PC-9 (cell line): Measurements from ENCODE around the gene RTEL1. TPM values are rescaled to one million over a fixed set of nuclear protein-coding genes. Genes with fewer than 3 reads are reported as not detected.

Source experiments
- BruUV-seq: library from RNA; stranded (reverse); fragments of 400-500 nt; replicated peaks from 2 replicates; lab custom pipeline; 2021; lab: Mats Ljungman, UMichigan
- CTCF ChIA-PET: fragments of 300-600 bp; sonication (Branson Sonifier 250); formaldehyde crosslinking; loops from one replicate; lab custom pipeline; 2022; ENCODE audit warnings: antibody characterized with exemption; lab: Charles Lee
- POLR2A ChIA-PET: fragments of 300-600 bp; sonication (Branson Sonifier 250); formaldehyde crosslinking; loops from one replicate; lab custom pipeline; 2022; ENCODE audit warnings: antibody characterized with exemption; ENCODE audit not compliant: unreplicated experiment; lab: Charles Lee
- DNase-seq, 2 experiments: peaks; one replicate each; pipeline versions ENCODE4 v3.0.0 to v3.0.0-alpha.2; 2015 to 2022; ENCODE audit warnings: mixed read lengths in 1 of 2
- H2AFZ ChIP-seq: fragments of 200-600 bp; sonication (generic); 2 replicates; pipeline ENCODE4 v1.8.1; 2017; ENCODE audit warnings: antibody characterized with exemption
- H3F3A ChIP-seq: fragments of 200-600 bp; sonication (generic); 2 replicates; pipeline ENCODE4 v1.8.1; 2017; ENCODE audit warnings: antibody characterized with exemption, mild to moderate bottlenecking, low read depth; ENCODE audit not compliant: insufficient read depth
- H3K27ac ChIP-seq: fragments of 200-600 bp; sonication (generic); 2 replicates; pipeline ENCODE4 v1.6.1; 2016; ENCODE audit warnings: mixed run types
- H3K27me3 ChIP-seq: fragments of 200-600 bp; sonication (generic); 2 replicates; pipeline ENCODE4 v1.6.1; 2016; ENCODE audit warnings: low read depth, mixed run types; ENCODE audit not compliant: insufficient read depth
- H3K36me3 ChIP-seq: fragments of 200-600 bp; sonication (generic); 2 replicates; pipeline ENCODE4 v1.6.1; 2016; ENCODE audit warnings: low read depth, mixed run types
- H3K4me1 ChIP-seq: fragments of 200-600 bp; sonication (generic); replicated peaks from 2 replicates; pipeline ENCODE4 v1.6.1; 2016; ENCODE audit warnings: mixed run types; ENCODE audit not compliant: insufficient read depth
- H3K4me2 ChIP-seq: fragments of 200-600 bp; sonication (generic); 2 replicates; pipeline ENCODE4 v1.6.1; 2017; ENCODE audit warnings: mixed run types
- H3K4me3 ChIP-seq: fragments of 200-600 bp; sonication (generic); 2 replicates; pipeline ENCODE4 v1.6.1; 2016; ENCODE audit warnings: mixed run types
- H3K79me2 ChIP-seq: fragments of 200-600 bp; sonication (generic); 2 replicates; pipeline ENCODE4 v1.6.1; 2017; ENCODE audit warnings: low read depth, mixed run types
- H3K9me2 ChIP-seq: fragments of 200-600 bp; sonication (generic); 2 replicates; pipeline ENCODE4 v1.8.1; 2017; ENCODE audit warnings: mild to moderate bottlenecking; ENCODE audit not compliant: insufficient read depth
- H3K9me3 ChIP-seq: fragments of 200-600 bp; sonication (generic); 2 replicates; pipeline ENCODE4 v1.8.1; 2016; ENCODE audit warnings: low read depth; ENCODE audit not compliant: insufficient read depth
- H4K20me1 ChIP-seq: fragments of 200-600 bp; sonication (generic); 2 replicates; pipeline ENCODE4 v1.8.1; 2017; ENCODE audit not compliant: insufficient read depth
- EZH2 ChIP-seq: fragments of 200-600 bp; sonication (generic); IDR thresholded peaks from 2 replicates; pipeline ENCODE4 v1.8.0; 2017; ENCODE audit warnings: antibody characterized with exemption, low read depth
- intact Hi-C: fragments of 100-400 bp; cut with micrococcal nuclease; formaldehyde crosslinking; loops from one replicate; pipeline ENCODE4 v1.10.0; 2022; ENCODE audit not compliant: unreplicated experiment
- total RNA-seq: library from RNA; stranded (reverse); gene quantifications from 2 replicates; pipeline ENCODE4 v1.2.3, GENCODE V29; 2021
- TF ChIP-seq, protein P1 (sequence below): fragments of 200-600 bp; sonication (generic); conservative IDR thresholded peaks from 2 replicates; pipeline ENCODE4 v1.6.1; 2017; ENCODE audit warnings: mixed run types, antibody characterized with exemption, mild to moderate bottlenecking, moderate library complexity

Gene RTEL1
- total RNA-seq, 1 experiment from 2014 or later, result 36.0 TPM

DNA sequence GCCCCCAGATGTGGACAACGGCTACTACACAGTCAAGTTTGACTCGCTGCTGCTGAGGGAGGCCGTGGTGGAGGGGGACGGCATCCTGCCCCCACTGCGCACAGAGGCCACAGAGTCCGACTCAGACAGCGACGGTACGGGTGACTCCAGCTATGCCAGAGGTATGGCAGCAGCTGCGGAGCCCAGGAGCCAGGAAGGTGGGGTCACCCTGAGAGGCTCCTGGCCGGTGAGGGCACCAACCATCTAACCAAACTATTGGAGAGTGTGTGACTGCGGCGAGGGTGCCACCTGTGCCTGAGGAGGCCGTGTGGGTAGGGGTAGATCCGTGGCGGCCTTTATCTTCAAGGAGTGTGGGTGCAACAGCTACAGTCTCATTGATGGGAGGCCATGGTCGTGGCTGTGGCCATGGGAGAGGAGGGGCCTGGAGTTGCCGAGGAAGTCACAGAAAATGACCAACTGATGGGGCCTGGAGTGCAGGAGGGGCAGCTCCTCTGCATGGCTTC lies 75.5 kb downstream of the RTEL1 start:
- Histone ChIP-seq H3K36me3 (peaks cover 10% of the 10 kb centered on the region; the same call in 1 of the 2 replicates), H3K4me3 (no peak overlapping the region), H3F3A (peaks cover 33% of the 10 kb centered on the region; the same call in 1 of the 2 replicates), H3K79me2 (peaks cover 4% of the 10 kb centered on the region; the same call in 1 of the 2 replicates), H4K20me1 (peaks cover 16% of the 10 kb centered on the region), H2AFZ (no peak overlapping the region), H3K9me3 (no peaks in the 10 kb centered on the region), H3K4me1 (no peaks in the 10 kb centered on the region), H3K4me2 (no peak overlapping the region), H3K27ac (no peak overlapping the region), H3K27me3 (no peaks in the 10 kb centered on the region), H3K9me2 (no peaks in the 10 kb centered on the region)
- BruUV-seq, result no TSS peak
- peak in 1 of 2 experiments; percentile 26 for DNase-seq
- intact Hi-C loops, result no loop called here
- TF ChIP-seq, protein P1, sequence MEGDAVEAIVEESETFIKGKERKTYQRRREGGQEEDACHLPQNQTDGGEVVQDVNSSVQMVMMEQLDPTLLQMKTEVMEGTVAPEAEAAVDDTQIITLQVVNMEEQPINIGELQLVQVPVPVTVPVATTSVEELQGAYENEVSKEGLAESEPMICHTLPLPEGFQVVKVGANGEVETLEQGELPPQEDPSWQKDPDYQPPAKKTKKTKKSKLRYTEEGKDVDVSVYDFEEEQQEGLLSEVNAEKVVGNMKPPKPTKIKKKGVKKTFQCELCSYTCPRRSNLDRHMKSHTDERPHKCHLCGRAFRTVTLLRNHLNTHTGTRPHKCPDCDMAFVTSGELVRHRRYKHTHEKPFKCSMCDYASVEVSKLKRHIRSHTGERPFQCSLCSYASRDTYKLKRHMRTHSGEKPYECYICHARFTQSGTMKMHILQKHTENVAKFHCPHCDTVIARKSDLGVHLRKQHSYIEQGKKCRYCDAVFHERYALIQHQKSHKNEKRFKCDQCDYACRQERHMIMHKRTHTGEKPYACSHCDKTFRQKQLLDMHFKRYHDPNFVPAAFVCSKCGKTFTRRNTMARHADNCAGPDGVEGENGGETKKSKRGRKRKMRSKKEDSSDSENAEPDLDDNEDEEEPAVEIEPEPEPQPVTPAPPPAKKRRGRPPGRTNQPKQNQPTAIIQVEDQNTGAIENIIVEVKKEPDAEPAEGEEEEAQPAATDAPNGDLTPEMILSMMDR, result no peak
- no peak for TF ChIP-seq EZH2
- CTCF ChIA-PET, result no interaction called here
- POLR2A ChIA-PET, result interaction anchor here (0.6 kb wide), 1 partner anchor 209 kb away, joined by 8 read pairs; no protein-coding TSS in a partner anchor

DNA sequence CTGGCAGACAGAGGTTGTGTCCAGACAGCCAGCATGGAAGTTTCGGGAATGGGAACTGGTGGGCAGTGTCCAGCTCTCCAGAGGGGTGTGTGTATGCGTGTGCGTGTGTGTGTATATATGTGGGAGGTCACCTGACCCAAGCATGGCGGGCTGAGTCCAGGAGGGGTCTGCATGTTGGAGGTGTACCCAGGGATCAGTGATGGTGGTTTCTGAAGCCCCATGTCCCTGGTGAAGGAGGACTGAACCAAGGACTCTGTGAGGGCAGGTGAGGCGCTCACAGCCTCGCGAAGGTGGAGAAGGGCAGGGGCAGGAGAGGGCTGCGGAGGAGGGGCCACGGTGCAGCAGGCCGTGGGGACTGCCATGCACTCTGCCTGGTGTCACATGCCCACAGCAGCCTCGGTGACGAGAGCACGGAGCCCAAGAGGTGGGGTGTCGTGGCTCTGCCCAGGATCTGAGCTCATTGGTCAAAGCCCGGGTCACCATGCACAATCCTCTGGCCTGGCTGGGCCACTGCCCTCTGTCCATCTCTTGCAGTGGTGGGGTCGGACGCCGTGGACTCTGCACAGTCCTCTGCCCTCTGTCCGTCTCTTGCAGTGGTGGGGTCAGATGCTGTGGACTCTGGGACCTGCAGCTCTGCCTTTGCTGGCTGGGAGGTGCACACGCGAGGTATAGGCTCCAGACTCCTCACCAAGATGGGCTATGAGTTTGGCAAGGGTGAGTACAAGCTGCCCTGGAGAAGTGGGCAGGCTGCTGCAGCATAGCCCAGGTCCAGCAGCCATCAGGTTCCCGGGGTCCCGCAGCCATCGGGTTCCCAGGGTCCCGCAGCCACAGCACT lies 76.2 kb downstream of the RTEL1 start:
- H3K4me1 ChIP-seq, result no peaks in the 10 kb centered on the region
- no TSS peak for BruUV-seq
- H3K9me3 ChIP-seq, result no peaks in the 10 kb centered on the region
- H3K27me3 ChIP-seq, result no peaks in the 10 kb centered on the region
- POLR2A ChIA-PET, result no interaction called here
- no peak overlapping the region for H3K4me3 ChIP-seq
- peaks cover 10% of the 10 kb centered on the region; the same call in 1 of the 2 replicates for H3K36me3 ChIP-seq
- no peaks in the 10 kb centered on the region for H3K9me2 ChIP-seq
- H3K79me2 ChIP-seq, result peaks cover 4% of the 10 kb centered on the region; the same call in 1 of the 2 replicates
- TF ChIP-seq, protein P1, result no peak
- no peak for TF ChIP-seq EZH2
- peaks cover 16% of the 10 kb centered on the region for H4K20me1 ChIP-seq
- peak in 1 of 2 experiments; percentile 21 for DNase-seq
- intact Hi-C loops, result no loop called here
- H3F3A ChIP-seq, result peaks cover 36% of the 10 kb centered on the region; the same call in 1 of the 2 replicates
- H3K4me2 ChIP-seq, result no peak overlapping the region
- CTCF ChIA-PET, result no interaction called here
- no peak overlapping the region for H2AFZ ChIP-seq
- H3K27ac ChIP-seq, result no peak overlapping the region

DNA sequence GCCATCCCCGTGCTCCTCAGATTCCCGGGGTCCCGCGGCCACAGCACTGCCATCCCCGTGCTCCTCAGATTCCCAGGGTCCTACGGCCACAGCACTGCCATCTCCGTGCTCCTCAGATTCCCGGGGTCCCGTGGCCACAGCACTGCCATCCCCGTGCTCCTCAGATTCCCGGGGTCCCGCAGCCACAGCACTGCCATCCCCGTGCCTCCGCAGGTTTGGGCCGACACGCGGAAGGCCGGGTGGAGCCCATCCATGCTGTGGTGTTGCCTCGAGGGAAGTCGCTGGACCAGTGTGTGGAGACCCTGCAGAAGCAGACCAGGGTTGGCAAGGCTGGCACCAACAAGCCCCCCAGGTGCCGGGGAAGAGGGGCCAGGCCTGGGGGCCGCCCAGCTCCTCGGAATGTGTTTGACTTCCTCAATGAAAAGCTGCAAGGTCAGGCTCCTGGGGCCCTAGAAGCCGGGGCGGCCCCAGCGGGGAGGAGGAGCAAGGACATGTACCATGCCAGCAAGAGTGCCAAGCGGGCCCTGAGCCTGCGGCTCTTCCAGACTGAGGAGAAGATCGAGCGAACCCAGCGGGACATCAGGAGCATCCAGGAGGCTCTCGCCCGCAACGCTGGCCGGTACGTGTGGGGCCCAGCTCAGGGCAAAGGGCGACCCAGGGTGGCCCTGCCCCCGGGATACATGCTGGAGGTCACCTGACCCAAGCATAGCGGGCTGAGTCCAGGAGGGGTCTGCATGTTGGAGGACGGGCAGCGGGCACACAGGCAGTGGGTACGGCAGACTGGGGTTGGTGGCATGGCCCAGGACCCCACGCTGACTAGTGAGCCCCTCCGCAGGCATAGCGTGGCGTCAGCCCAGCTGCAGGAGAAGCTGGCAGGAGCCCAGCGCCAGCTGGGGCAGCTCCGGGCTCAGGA lies 77.1 kb downstream of the RTEL1 start:
- H3K4me1 ChIP-seq, result no peaks in the 10 kb centered on the region
- no peaks in the 10 kb centered on the region for H3K9me3 ChIP-seq
- no peak overlapping the region for H2AFZ ChIP-seq
- H3K36me3 ChIP-seq, result peaks cover 7% of the 10 kb centered on the region; the same call in 1 of the 2 replicates
- POLR2A ChIA-PET, result interaction anchor here (0.6 kb wide), 1 partner anchor 221 kb away, joined by 6 read pairs; the partner anchor contains the start of gene UCKL1
- H3K27me3 ChIP-seq, result no peaks in the 10 kb centered on the region
- H3K79me2 ChIP-seq, result peaks cover 4% of the 10 kb centered on the region; the same call in 1 of the 2 replicates
- H3K27ac ChIP-seq, result no peak overlapping the region
- CTCF ChIA-PET, result no interaction called here
- no peak for TF ChIP-seq EZH2
- TF ChIP-seq, protein P1, result no peak
- peak in 1 of 2 experiments; percentile 19 for DNase-seq
- no peak overlapping the region for H3K4me2 ChIP-seq
- peaks cover 16% of the 10 kb centered on the region for H4K20me1 ChIP-seq
- H3F3A ChIP-seq, result peaks cover 37% of the 10 kb centered on the region
- H3K4me3 ChIP-seq, result no peak overlapping the region
- intact Hi-C loops, result no loop called here
- no peaks in the 10 kb centered on the region for H3K9me2 ChIP-seq
- TSS peak; percentile 7 for BruUV-seq
